K562 (cell line): Measurements from ENCODE around the gene LIMS3. TPM values are rescaled to one million over a fixed set of nuclear protein-coding genes. Genes with fewer than 3 reads are reported as not detected.

ENCODE experiments used
- polyA plus RNA-seq, 8 experiments: library from polyadenylated mRNA; depleted of rRNA in 4 of 8; stranded (reverse) in 5 of 8; unstranded in 3 of 8; fragments of >200 nt; fragmentation: Nextera tagmentation in 2 of 8; fragmentation: Illumina TruSeq in 1 of 8; extraction: Ambion mirVana in 2 of 8; extraction: Trizol in 1 of 8; gene quantifications; 2 replicates each; pipeline versions ENCODE4 v1.2.1 to v1.2.3, GENCODE V29; 2011 to 2014; ENCODE audit warnings: inconsistent platforms in 1 of 8, missing spikeins in 1 of 8
- total RNA-seq, 7 experiments: library from RNA; depleted of rRNA in 6 of 7; stranded (reverse); fragments of >200 nt in 6 of 7; fragmentation: Illumina TruSeq in 2 of 7; extraction: Trizol in 2 of 7; gene quantifications; 2 replicates each; pipeline versions ENCODE4 v1.2.1 to v1.2.3, GENCODE V29; 2011 to 2021; ENCODE audit warnings: low replicate concordance in 1 of 7

Gene LIMS3
- total and polyA plus RNA-seq, 9 of the 15 experiments (the other 6 are each of a cell fraction or from before 2014, with no cell fraction given) = 0.36 to 4.5 (median 1.8) TPM

Other genes starting within 250 kb of the LIMS3 start
- 0.45 and 8.8 TPM in 2 replicates for gene RGPD5, start 104.4 kb upstream of the LIMS3 start, total RNA-seq (2014; rRNA removed)
- 2.8 and 5.2 TPM in 2 replicates for gene RGPD5, start 104.4 kb upstream of the LIMS3 start, total RNA-seq (2014; rRNA removed; fragmentation: Illumina TruSeq; extraction: Trizol)
- gene RGPD5, start 104.4 kb upstream of the LIMS3 start, total RNA-seq (2015; rRNA removed; fragmentation: Illumina TruSeq; extraction: Trizol) = 3.0 and 5.5 TPM in 2 replicates
- gene RGPD5, start 104.4 kb upstream of the LIMS3 start, total RNA-seq (2021) = 1.4 and 2.5 TPM in 2 replicates
- gene RGPD5, start 104.4 kb upstream of the LIMS3 start, polyA plus RNA-seq (2011; rRNA removed) = 0.73 and 3.6 TPM in 2 replicates
- gene RGPD5, start 104.4 kb upstream of the LIMS3 start, polyA plus RNA-seq (2014; fragmentation: Illumina TruSeq; extraction: Trizol) = 0.11 and 5.0 TPM in 2 replicates
- gene RGPD5, start 104.4 kb upstream of the LIMS3 start, polyA plus RNA-seq (2014; fragmentation: Nextera tagmentation; extraction: Ambion mirVana) = under 1 TPM; 0.30 to 0.77 TPM
- gene RGPD5, start 104.4 kb upstream of the LIMS3 start, polyA plus RNA-seq (2014; rRNA removed) = 0.68 and 1.1 TPM in 2 replicates
- not detected in 2 replicates for gene MALL, start 217.1 kb downstream of the LIMS3 start, total RNA-seq (2014; rRNA removed)
- gene MALL, start 217.1 kb downstream of the LIMS3 start, total RNA-seq (2014; rRNA removed; fragmentation: Illumina TruSeq; extraction: Trizol) = not detected in 2 replicates
- not detected in 2 replicates for gene MALL, start 217.1 kb downstream of the LIMS3 start, total RNA-seq (2015; rRNA removed; fragmentation: Illumina TruSeq; extraction: Trizol)
- 0.24 and 0.27 TPM in 2 replicates for gene MALL, start 217.1 kb downstream of the LIMS3 start, total RNA-seq (2021)
- not detected in 2 replicates for gene MALL, start 217.1 kb downstream of the LIMS3 start, polyA plus RNA-seq (2011; rRNA removed)
- not detected in 2 replicates for gene MALL, start 217.1 kb downstream of the LIMS3 start, polyA plus RNA-seq (2014; fragmentation: Illumina TruSeq; extraction: Trizol)
- not detected for gene MALL, start 217.1 kb downstream of the LIMS3 start, polyA plus RNA-seq (2014; fragmentation: Nextera tagmentation; extraction: Ambion mirVana)
- not detected in 2 replicates for gene MALL, start 217.1 kb downstream of the LIMS3 start, polyA plus RNA-seq (2014; rRNA removed)